ENCODE results near the gene CEACAM5.
"Not testable (repeated sequence)": the region's sequence is repeated elsewhere in the genome, so short reads cannot be mapped to it uniquely, and the experiment has no call there.

Gene CEACAM5

GRCh38 chr19:41748012-41748411 lies 39.6 kb downstream of the CEACAM5 start:
- TF ChIP-seq, protein P1, sequence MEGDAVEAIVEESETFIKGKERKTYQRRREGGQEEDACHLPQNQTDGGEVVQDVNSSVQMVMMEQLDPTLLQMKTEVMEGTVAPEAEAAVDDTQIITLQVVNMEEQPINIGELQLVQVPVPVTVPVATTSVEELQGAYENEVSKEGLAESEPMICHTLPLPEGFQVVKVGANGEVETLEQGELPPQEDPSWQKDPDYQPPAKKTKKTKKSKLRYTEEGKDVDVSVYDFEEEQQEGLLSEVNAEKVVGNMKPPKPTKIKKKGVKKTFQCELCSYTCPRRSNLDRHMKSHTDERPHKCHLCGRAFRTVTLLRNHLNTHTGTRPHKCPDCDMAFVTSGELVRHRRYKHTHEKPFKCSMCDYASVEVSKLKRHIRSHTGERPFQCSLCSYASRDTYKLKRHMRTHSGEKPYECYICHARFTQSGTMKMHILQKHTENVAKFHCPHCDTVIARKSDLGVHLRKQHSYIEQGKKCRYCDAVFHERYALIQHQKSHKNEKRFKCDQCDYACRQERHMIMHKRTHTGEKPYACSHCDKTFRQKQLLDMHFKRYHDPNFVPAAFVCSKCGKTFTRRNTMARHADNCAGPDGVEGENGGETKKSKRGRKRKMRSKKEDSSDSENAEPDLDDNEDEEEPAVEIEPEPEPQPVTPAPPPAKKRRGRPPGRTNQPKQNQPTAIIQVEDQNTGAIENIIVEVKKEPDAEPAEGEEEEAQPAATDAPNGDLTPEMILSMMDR (IDR thresholded peaks at IDR 0.05; ENCODE audit: control insufficient read depth, insufficient read depth, low read depth, low read length, missing control alignments), result no peak
- DNase-seq (ENCODE audit: low read depth), result no peak
- H3K4me3 ChIP-seq (ENCODE audit: control insufficient read depth, low read depth, low read length), result no peak overlapping the region

DNA sequence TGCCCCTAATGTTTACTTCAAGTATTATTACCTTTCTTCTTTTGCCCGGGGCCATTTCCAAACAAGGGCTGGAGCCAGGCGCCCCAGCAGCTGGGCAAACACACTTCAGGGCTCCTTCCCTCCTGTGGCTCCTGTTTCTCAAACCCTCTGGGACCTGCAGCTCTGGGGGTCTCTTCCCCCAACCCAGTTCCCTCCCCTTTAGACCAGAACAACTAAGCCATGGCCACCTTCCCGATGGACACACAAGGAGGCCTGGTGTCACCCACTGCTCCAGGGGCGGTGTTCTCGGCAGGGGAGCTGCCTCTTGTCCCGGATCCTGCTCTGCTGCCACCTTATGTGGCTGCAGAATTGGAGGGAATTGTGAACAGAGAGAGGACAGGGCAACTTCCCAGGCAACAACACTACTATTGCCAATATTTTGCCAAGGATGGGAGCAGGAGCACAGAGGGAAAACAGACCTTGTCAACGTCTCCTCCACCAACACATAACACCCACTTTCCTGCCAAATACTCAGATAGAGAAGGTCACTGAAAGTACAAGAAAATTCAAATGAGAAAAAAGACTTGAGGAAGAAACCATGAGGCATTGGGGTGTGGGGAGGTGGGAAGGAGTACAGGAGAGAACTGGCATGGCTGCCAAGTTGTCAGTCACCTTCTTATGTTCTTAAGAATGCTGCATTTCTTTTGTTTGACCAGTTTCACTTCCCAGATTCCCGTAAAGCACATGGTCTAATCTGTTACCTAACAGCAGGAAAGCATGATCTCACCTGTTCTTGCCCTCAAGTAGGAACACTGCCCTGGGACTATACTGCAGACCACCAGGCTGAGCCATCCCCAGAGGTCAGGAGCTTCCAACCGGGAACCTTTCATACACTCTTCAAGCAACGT lies 42.1 kb downstream of the CEACAM5 start:
- not testable (repeated sequence) for DNase-seq (ENCODE audit: low read depth)

DNA sequence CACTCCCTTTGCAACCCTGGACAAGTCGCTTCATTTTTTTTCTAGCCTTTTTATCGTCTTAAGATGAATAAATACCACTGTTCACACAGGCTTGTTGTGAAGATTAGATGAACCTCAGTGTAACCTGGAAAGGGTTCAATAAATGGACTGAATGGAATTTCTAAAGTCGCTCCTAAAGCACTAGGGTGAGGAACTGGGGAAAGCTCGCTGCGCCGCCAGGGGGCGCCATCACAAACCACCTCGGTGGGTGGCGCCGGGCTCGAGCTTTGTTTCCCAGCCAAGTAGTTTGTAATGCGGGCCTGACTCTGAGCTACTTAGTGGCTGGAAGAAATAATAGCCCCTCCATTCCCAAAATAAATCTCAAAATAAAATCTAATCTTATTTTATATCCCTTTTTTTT lies 44.7 kb downstream of the CEACAM5 start:
- no peak overlapping the region for H3K4me3 ChIP-seq (ENCODE audit: control insufficient read depth, low read depth, low read length)
- TF ChIP-seq, protein P1 (IDR thresholded peaks at IDR 0.05; ENCODE audit: control insufficient read depth, insufficient read depth, low read depth, low read length, missing control alignments), result peak; percentile 71
- DNase-seq (ENCODE audit: low read depth), result no peak

More for the DNA sequence above, 42.1 kb downstream of the CEACAM5 start:
- H3K4me3 ChIP-seq (ENCODE audit: control insufficient read depth, low read depth, low read length), result not testable (repeated sequence)

- TF ChIP-seq, protein P1 (IDR thresholded peaks at IDR 0.05; ENCODE audit: control insufficient read depth, insufficient read depth, low read depth, low read length, missing control alignments), result peak; percentile 71
- DNase-seq (ENCODE audit: low read depth), result no peak
- H3K4me3 ChIP-seq (ENCODE audit: control insufficient read depth, low read depth, low read length), result no peak overlapping the region
Observed at GRCh38 chr19:41753936-41754529, 45.6 kb downstream of the CEACAM5 start.

DNA sequence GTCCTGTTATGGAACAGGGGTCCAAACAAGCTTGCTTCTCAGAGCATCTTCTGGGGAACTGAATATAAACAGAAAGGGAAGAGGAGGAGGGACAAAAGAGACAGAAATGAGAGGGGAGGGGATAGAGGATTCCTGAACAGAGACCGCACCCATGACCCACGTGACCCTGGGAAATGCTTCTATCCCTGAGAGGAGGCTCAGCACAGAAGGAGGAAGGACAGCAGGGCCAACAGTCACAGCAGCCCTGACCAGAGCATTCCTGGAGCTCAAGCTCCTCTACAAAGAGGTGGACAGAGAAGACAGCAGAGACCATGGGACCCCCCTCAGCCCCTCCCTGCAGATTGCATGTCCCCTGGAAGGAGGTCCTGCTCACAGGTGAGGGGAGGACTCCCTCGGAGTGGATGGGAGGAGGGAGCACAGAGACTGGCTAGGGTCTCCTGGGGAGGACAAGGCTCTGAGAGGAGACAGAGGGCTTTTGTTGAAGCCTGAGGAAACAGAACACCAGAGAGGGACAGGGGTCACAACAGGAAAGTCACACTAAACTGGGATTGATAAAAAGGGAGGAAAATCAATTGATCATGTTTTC lies 47.0 kb downstream of the CEACAM5 start, which contains the start of gene CEACAM6:
Gene CEACAM6 (plus strand): TSS at position 203 of the 586 bp plus-strand sequence. CDS start 109 bp downstream, at position 312.
- DNase-seq (ENCODE audit: low read depth), result no peak
- TF ChIP-seq, protein P1 (IDR thresholded peaks at IDR 0.05; ENCODE audit: control insufficient read depth, insufficient read depth, low read depth, low read length, missing control alignments), result no peak
- no peak within 1 kb of the TSS for H3K4me3 ChIP-seq (ENCODE audit: control insufficient read depth, low read depth, low read length)

GRCh38 chr19:41758846-41759245 lies 50.4 kb downstream of the CEACAM5 start:
- no peak for DNase-seq (ENCODE audit: low read depth)
- TF ChIP-seq, protein P1 (IDR thresholded peaks at IDR 0.05; ENCODE audit: control insufficient read depth, insufficient read depth, low read depth, low read length, missing control alignments), result no peak
- H3K4me3 ChIP-seq (ENCODE audit: control insufficient read depth, low read depth, low read length), result no peak overlapping the region

DNA sequence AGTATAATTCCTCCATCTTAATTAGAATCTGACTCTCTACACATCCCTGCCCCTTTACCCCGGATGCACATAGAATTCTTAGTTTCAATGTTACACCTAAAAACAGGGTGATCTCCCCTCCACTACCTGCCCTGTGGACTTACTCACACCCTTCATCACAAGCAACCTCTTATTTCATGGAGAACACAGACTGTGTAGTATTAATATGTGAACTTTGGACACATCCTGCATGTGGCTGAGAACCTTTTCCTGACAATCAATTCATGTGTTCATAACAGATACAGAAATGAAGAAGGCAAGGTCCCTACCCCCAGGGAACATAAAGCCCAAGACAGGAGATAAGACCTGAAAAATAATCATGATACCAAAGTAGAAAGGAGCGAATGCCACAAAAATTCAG lies 58.7 kb downstream of the CEACAM5 start:
- no peak overlapping the region for H3K4me3 ChIP-seq (ENCODE audit: control insufficient read depth, low read depth, low read length)
- TF ChIP-seq, protein P1 (IDR thresholded peaks at IDR 0.05; ENCODE audit: control insufficient read depth, insufficient read depth, low read depth, low read length, missing control alignments), result no peak
- DNase-seq (ENCODE audit: low read depth), result no peak

- DNase-seq (ENCODE audit: low read depth); H3K4me3 ChIP-seq (ENCODE audit: control insufficient read depth, low read depth, low read length): not testable (repeated sequence)
Observed at GRCh38 chr19:41768105-41768504, 59.7 kb downstream of the CEACAM5 start.

All from AG09309 (cell line).